GM19035 (cell line): Measurements from ENCODE around the gene FBXO17.
A peak's percentile ranks its signal among the peaks of the same experiment; 100 is the strongest.
"Not testable (repeated sequence)": the region's sequence is repeated elsewhere in the genome, so short reads cannot be mapped to it uniquely, and the experiment has no call there.

Source experiments
- ATAC-seq: cut with Tn5 transposase; IDR thresholded peaks from one replicate; pipeline ENCODE4 v1.9.1; 2021; ENCODE audit not compliant: unreplicated experiment

FBXO17 gene

GRCh38 chr19:38945562-38946228, 29.8 kb downstream of the FBXO17 start:
- ATAC-seq = no peak

- ATAC-seq = no peak
These were observed 30.5 kb downstream of the FBXO17 start for GRCh38 chr19:38944981-38945506.

GRCh38 chr19:38942471-38943181, 32.9 kb downstream of the FBXO17 start:
- ATAC-seq = no peak

- no peak for ATAC-seq
These were observed 33.6 kb downstream of the FBXO17 start for GRCh38 chr19:38941979-38942378.

GRCh38 chr19:38941466-38941865, 34.1 kb downstream of the FBXO17 start:
- ATAC-seq = not testable (repeated sequence)

- ATAC-seq = no peak
These were observed 35.6 kb downstream of the FBXO17 start for GRCh38 chr19:38939957-38940356.

GRCh38 chr19:38933544-38933943, 42.0 kb downstream of the FBXO17 start:
- ATAC-seq = no peak

GRCh38 chr19:38932425-38933179, 42.9 kb downstream of the FBXO17 start:
- no peak for ATAC-seq

GRCh38 chr19:38931521-38931793, 44.1 kb downstream of the FBXO17 start:
- ATAC-seq = no peak

- ATAC-seq = peak; percentile 91
These were observed 44.6 kb downstream of the FBXO17 start, which contains the start of gene MRPS12 for GRCh38 chr19:38930776-38931520. Gene MRPS12 (plus strand): TSS chr19:38930944. CDS start chr19:38931295, 351 bp downstream.

- peak; percentile 73 for ATAC-seq
These were observed 45.4 kb downstream of the FBXO17 start, which contains the start of gene SARS2 for GRCh38 chr19:38929929-38930775. Gene SARS2 (minus strand): TSS chr19:38930763. CDS start chr19:38930736, 27 bp downstream.

- ATAC-seq = no peak
These were observed 47.0 kb downstream of the FBXO17 start for GRCh38 chr19:38928391-38929001.

GRCh38 chr19:38924388-38924787, 51.2 kb downstream of the FBXO17 start:
- no peak for ATAC-seq

- no peak for ATAC-seq
These were observed 53.1 kb downstream of the FBXO17 start for GRCh38 chr19:38922482-38922881.

GRCh38 chr19:38921420-38922274, 53.9 kb downstream of the FBXO17 start:
- no peak for ATAC-seq

GRCh38 chr19:38920602-38921419, 54.7 kb downstream of the FBXO17 start:
- no peak for ATAC-seq

GRCh38 chr19:38919837-38920601, 55.5 kb downstream of the FBXO17 start:
- ATAC-seq = no peak
